Measurements from ENCODE around the gene OR5V1.
"Not testable (repeated sequence)": the region's sequence is repeated elsewhere in the genome, so short reads cannot be mapped to it uniquely, and the experiment has no call there.

Gene OR5V1

DNA sequence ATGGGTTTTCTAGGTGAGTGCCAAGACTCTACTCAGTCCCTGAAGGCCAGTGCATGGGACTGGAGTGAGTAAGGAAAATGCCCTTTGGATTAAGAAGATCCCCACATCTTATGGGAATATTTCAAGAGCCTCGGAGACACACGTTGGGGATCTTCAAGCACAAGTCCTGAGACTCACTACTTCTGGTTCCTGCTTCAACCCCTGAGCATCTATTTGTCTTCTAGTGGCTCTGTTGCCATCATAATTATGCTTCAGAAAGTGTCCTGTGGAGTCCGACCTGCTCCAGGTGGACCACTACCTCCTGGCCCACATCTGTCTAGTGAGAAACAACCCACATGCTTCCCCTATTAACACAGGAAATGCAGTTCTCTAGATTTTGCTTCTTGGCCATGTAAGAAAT lies at the start of gene OR5V1:
Gene OR5V1 (minus strand): TSS at position 101 of the 400 bp plus-strand sequence. CDS start 12,670 bp downstream, outside the sequence.
- in situ Hi-C loops (cut with MboI; ENCODE audit: low sequenced_read_pairs) = no loop called here

DNA sequence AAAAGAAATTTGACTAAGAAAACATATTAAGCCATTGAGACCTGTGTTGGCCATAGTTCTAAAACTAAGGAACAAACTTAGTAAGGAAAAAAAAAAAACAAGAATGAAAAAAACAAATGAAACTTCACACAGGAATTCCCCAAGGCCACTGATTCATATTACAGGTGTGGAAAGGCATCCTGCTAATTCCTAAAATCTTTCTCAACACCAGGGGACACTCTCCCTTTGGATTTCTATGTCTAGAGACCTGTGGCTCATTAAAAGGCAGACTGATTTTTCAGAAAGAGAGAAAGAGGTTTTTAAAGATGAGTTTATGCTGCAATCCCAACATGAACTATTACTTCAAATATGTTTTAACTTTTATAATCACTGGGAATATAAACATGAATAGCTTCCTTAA lies 45.9 kb upstream of the OR5V1 start, which contains the start of gene OR12D1:
Gene OR12D1 (plus strand): TSS at position 341 of the 400 bp plus-strand sequence.
- in situ Hi-C loops (cut with MboI; ENCODE audit: low sequenced_read_pairs) = no loop called here

DNA sequence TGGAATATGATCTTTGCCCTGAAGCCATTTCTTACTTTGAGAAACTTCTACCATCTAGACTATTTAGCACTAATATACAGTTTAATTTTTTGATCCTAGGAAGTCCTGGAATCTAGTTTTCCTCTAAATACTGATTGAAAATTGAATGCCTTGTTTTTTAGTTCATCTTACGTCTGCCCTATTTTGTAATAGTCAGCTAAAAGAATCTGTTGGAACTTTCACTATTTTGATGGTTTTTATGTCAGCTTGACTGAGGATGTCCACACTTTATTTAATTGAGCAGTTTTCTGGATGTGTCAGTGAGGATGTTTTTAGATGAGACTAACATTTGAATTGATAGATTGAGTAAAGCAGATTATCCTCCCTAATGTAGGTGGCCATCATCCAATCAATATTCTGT lies 35.1 kb upstream of the OR5V1 start:
- in situ Hi-C loops (cut with MboI; ENCODE audit: low sequenced_read_pairs) = no loop called here

DNA sequence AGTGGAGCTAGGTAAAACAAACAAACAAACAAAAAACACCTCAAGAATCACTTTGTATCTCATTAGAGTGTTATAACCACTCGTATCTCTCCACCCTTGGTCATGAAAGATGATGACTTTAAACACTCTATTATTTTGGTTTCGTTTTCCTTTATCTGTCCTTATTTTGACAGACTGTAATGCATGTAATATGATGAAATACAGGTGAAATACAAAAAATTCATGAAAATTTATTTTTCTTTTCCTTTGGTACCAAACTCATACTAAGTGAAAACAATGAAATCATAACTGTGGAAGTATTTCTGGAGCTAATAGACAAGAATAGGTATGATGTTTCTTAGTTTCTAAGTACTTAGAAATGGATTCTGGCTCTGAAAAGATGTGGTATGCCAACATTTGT lies 30.9 kb upstream of the OR5V1 start:
- in situ Hi-C loops (cut with MboI; ENCODE audit: low sequenced_read_pairs) = no loop called here

DNA sequence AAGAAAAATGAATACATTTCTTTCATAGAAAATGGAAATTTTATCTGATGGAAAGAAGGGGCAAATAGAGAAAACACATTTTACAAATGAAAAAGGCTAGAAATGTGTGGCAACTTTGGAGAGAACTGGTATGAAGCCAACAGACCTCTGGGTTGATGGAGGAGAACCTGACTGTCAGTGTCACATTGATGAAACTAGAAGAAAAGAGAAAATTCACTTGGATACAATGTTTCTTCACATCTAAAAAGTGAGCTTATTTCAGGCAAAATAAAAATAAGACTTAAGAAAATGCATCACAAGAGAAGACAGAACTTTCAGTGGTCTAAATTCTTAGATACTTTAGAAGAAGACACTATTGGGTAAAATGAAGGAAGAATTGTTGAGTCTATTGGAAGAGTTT lies 26.7 kb upstream of the OR5V1 start, which contains the start of gene OR12D2:
Gene OR12D2 (plus strand): TSS at position 301 of the 400 bp plus-strand sequence. CDS start 1,069 bp downstream, outside the sequence.
- in situ Hi-C loops (cut with MboI; ENCODE audit: low sequenced_read_pairs) = no loop called here

DNA sequence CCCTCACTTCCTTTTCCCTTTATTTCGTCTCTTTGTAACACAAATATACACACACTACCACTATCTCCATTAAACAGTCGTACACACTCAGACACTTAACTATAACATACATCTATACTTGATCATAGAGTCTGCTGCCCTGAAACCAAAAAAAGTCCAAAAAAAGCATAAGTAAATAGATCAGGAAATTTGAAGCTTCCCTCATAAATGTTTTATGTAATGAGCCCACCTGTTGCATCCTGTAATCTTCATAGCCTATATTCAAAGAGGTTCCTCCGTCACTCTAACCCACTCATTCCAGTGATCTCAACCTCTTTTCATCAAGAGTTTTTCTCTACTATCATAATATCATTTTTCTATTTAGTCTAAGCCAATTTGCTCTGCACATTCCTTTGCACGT lies 19.9 kb upstream of the OR5V1 start:
- in situ Hi-C loops (cut with MboI; ENCODE audit: low sequenced_read_pairs) = no loop called here

DNA sequence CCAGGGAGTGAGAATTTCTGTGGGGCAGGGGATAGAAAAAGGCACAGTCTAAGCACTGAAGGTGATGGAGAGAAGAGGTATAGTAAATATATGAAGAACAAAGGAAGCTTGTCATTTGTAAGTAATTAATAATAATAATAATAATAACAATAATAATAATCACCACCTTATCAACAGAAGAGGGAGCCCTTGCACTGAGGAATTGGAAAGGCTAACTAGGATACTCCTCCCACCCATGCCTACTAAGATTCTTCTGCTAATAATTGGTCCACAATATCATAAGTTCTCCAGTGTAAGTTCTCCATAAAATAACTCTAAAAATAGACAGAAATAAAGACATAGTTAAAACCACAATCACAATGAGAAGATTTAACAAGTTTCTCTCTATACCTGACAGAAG lies 7.3 kb upstream of the OR5V1 start:
- in situ Hi-C loops (cut with MboI; ENCODE audit: low sequenced_read_pairs) = no loop called here

DNA sequence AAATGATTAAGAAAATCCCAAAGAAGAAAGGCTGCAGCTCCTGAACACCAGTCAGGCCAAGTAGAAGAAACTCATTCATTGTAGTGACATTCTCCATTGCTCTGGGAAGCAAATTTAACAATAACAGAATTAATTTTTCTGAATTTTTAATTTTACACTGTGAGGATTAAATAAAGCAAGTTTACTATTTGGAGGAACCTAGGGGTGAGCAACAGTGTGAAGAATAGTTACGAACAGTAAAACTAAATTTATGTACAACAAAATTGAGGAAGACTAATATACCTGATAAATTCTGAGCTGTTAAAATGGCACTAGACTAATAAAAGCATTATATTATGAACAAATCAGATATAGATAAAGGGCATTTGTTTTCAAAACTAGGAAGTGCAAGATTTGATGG lies 6.5 kb upstream of the OR5V1 start, which contains the start of gene OR12D3:
Gene OR12D3 (minus strand): TSS at position 101 of the 400 bp plus-strand sequence. CDS start 4 bp downstream, at position 97.
- in situ Hi-C loops (cut with MboI; ENCODE audit: low sequenced_read_pairs) = no loop called here

DNA sequence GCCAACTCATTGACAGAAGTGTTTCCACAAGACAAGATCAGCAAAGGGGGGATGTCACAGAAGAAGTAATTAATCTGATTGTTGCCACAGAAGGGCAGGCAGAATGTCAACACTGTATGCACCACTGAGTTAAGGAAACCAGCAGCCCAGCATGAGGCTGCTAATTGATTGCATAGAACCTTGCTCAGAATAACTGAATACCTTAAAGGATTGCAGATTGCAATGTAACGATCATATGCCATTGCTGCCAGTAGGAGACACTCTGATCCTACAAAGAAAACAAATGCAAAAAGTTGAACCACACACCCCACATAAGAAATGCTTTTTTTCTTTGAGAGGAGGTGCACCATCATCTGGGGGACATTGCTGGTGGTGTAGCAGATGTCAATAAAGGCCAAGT lies 13.1 kb downstream of the OR5V1 start:
- in situ Hi-C loops (cut with MboI; ENCODE audit: low sequenced_read_pairs) = no loop called here

DNA sequence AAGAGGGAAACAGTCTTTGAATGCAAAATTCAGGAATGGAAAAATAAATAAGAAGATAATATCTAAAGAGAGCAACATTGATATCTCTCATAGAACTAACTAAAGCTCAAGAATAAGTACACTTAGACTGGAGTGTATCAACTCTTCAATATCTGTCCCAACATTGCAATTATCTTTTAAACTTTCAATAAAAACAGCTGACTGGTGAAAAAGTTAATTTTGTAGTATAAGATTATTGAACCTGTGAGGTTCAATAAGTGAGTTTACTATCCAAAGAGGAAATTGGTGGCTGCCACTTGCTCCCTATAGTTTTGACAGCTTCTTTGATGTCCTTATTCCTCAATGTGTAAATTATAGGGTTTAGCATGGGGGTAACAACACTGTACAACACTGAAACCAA lies 13.7 kb downstream of the OR5V1 start:
- in situ Hi-C loops (cut with MboI; ENCODE audit: low sequenced_read_pairs) = no loop called here

DNA sequence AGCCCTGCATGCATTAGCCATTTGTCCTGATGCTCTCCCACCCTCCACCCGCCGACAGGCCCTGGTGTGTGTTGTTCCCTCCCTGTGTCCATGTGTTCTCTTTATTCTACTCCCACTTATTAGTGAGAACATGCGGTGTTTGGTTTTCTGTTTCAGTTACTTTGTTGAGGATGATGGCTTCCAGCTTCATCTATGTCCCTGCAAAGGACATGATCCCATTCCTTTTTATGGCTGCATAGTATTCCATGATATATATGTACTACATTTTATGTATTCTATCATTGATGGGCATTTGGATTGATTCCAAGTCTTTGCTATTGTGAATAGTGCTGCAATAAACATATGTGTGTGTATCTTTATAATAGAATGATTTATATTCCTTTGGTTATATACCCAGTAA lies 19.3 kb downstream of the OR5V1 start:
- in situ Hi-C loops (cut with MboI; ENCODE audit: low sequenced_read_pairs) = not testable (repeated sequence)

DNA sequence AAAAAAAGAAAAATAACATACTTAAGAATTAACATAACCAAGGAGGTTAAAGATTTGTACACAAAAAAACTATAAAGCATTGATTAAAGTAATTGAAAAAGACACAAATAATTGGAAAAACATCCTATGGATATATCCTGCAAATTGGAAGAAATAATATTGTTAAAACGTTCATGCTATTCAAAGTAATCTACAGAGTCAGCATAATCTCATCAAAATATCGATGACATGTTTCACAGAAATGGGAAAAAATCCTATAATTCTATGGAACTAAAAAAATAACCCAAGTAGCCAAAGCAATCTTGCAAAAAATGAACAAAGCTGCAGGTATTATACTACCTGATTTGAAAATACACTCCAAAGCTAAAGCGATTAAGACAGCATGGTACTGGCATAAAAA lies 23.3 kb downstream of the OR5V1 start:
- in situ Hi-C loops (cut with MboI; ENCODE audit: low sequenced_read_pairs) = no loop called here

DNA sequence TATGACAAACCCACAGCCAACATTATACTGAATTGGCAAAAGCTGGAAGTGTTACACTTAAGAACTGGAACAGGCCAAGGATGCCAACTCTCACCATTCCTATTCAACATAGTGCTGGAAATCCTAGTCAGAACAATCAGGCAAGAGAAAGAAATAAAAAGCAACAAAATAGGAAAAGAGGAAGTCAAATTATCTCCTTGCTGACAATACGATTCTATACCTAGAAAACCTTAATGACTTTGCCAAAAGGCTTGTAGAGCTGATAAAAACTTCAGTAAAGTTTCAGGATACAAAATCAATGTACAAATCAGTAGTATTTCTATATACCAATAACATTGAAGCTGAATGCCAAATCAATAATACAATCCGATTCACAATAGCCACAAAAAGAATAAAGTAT lies 32.4 kb downstream of the OR5V1 start:
- in situ Hi-C loops (cut with MboI; ENCODE audit: low sequenced_read_pairs) = no loop called here

DNA sequence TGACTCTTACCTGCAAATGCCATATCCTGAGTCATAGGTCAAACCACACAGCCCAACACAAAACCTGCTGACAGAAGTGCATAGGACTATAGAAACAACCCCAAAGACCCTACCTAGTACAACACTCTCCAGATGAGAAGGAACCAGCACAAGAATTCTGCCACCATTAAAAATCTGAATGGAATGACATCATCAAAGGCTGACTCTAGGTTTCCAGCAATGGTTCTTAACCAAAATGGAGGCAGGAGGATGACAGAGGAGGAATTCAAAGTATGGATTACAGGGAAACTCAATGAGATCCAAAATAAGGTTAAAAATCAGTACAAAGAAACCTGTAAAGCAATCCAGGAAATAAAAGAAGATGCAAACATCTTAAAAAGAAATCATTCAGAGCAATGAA lies 36.0 kb downstream of the OR5V1 start:
- in situ Hi-C loops (cut with MboI; ENCODE audit: low sequenced_read_pairs) = no loop called here

DNA sequence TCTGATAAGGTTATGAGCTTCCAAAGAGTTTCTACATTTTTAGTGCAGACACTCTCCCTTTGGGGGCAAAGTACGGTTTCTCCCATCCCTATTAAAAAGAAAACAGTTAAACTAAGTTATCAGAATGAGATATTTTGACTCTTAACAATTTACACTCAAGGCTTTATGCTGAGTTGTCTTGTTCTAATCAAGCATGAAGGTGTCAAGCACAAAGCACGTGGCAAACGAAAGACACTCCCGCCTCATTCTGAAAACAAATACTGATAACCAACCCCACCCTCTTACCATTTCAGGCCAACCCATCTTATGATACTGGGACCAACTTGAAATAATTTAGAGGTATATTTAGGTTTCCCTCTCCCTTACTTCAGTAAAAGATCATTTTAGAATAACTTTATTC lies 42.9 kb downstream of the OR5V1 start:
- in situ Hi-C loops (cut with MboI; ENCODE audit: low sequenced_read_pairs) = no loop called here

DNA sequence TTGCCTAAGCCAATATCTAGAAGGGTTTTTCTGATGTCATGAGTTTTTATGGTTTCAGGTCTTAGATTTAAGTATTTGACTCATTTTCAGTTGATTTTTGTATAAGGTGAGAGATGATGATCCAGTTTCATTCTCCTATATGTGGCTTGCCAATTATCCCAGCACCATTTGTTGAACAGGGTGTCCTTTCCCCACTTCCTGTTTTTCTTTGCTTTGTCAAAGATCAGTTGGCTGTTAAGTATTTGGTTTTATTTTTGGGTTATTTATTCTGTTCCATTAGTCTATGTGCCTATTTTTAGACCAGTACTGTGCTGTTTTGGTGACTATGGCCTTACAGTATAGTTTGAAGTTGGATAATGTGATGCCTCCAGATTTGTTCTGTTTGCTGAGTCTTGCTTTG lies 45.3 kb downstream of the OR5V1 start:
- in situ Hi-C loops (cut with MboI; ENCODE audit: low sequenced_read_pairs) = not testable (repeated sequence)

DNA sequence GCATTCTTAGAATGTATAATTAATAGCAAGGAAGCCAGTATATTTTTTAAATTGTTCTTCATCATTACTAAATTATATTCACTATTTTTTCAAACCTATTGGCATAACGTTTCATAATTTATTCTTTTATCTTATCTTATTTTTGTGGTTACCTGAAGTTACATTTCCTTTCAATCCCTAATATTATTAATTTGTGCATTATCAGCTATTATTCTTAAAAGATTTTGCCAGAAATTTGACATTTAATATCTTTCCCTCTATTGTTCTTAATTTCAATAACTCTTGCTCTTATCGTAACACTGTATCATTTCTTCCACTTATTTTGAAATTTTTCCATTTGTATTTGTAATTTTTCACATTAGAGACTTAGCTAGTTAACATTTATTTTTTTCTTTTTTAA lies 48.7 kb downstream of the OR5V1 start:
- in situ Hi-C loops (cut with MboI; ENCODE audit: low sequenced_read_pairs) = no loop called here

Measured in HL-60/S4 treated with phorbol 12-myristate 13-acetate at 8.2 ng/mL for 4 days and 3 days (cell line).